ENCODE data around the gene ASIC1.

DNA sequence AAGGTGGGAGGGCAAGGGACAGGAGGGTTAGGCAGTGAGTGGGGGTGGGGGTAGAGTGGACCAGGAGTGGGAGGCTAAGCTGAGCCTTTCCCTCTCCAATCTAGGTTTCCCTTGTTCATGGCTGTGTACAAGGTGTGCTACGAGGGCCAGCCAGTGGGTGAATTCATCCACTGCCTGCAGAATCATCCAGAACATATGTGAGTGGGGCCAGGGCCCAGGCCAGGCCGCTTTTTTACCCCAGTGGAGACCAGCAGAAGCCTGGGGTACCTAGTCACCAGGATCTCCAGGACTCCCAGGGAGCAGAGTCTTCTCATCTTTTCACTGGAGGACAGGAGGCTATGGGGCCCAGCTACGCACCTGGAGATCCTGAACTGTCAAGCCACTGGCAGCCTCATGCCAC, 51.9 kb downstream of the ASIC1 start:
- TF ChIP-seq, protein P1, sequence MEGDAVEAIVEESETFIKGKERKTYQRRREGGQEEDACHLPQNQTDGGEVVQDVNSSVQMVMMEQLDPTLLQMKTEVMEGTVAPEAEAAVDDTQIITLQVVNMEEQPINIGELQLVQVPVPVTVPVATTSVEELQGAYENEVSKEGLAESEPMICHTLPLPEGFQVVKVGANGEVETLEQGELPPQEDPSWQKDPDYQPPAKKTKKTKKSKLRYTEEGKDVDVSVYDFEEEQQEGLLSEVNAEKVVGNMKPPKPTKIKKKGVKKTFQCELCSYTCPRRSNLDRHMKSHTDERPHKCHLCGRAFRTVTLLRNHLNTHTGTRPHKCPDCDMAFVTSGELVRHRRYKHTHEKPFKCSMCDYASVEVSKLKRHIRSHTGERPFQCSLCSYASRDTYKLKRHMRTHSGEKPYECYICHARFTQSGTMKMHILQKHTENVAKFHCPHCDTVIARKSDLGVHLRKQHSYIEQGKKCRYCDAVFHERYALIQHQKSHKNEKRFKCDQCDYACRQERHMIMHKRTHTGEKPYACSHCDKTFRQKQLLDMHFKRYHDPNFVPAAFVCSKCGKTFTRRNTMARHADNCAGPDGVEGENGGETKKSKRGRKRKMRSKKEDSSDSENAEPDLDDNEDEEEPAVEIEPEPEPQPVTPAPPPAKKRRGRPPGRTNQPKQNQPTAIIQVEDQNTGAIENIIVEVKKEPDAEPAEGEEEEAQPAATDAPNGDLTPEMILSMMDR (IDR thresholded peaks at IDR 0.05; ENCODE audit: insufficient read depth, low read length, poor library complexity, severe bottlenecking) = no peak
- no peak for TF ChIP-seq EZH2phosphoT487 (conservative IDR thresholded peaks at IDR 0.05; ENCODE audit: low read length)

Data from SU-DHL-6 (cell line).